Esophagus muscularis mucosa (tissue), 4 donors: ENCODE data around the gene SAMD4A.
A peak's percentile ranks its signal among the peaks of the same experiment; 100 is the strongest.

Source experiments
- EP300 ChIP-seq: sonication (generic); formaldehyde crosslinking; IDR thresholded peaks from one replicate; pipeline ENCODE4 v1.6.1; 2017; ENCODE audit warnings: antibody characterized with exemption
- POLR2A ChIP-seq: fragments of 450-650 bp; IDR thresholded peaks from one replicate; pipeline ENCODE4 v1.6.1; 2017; ENCODE audit warnings: antibody characterized with exemption, moderate library complexity, mild to moderate bottlenecking, low read depth
- POLR2AphosphoS5 ChIP-seq, 2 donors: sonication (generic); formaldehyde crosslinking; IDR thresholded peaks; one replicate each; pipeline ENCODE4 v1.6.1; 2017; ENCODE audit warnings: antibody characterized with exemption in 2 of 2
- TF ChIP-seq, protein P1 (sequence below), 3 experiments: fragments of 200-600 bp in 2 of 3; fragments of 450-650 bp in 1 of 3; sonication (generic) in 2 of 3; IDR thresholded peaks; one replicate each; pipeline ENCODE4 v1.5.1; 2017 to 2019; ENCODE audit warnings: antibody characterized with exemption in 3 of 3, mild to moderate bottlenecking in 2 of 3, moderate library complexity in 1 of 3

DNA sequence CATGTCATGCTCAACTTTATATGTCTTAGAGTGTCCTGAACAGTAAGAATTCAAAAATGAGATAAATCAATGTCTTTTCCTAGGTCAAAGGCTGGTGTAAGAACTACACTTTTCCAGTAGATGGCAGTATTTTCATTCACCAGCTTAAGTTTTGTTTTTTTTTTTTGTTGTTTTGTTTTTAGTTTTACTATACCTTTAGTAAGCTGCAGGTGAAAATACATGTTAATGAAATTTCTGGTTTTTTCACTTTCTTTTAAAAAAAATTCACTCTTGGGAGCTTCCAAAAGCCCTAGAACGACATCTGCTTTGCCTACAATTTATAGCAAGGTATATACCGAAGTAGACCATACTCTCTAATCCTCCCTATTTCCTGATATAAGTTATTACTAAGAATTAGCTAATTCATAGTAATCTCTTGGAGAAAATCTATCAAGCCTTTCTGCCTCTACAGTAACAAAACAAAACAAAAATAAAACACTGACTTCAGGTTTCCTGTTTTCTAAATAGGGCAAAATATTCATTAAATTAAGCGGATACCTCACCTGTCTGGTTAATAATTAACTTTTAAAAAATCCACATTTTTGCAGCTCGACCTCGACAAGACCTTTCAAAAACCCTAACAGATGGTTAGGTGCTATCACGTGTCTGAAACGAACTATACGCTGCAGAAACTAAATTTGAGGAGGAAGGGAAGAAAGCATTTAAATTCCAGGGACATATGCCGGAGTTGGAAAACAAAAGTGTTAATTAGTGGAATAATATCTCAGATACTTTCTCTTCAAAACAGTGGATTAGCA, 2.7 kb upstream of the SAMD4A start:
- no peak for TF ChIP-seq POLR2A
- TF ChIP-seq, protein P1, sequence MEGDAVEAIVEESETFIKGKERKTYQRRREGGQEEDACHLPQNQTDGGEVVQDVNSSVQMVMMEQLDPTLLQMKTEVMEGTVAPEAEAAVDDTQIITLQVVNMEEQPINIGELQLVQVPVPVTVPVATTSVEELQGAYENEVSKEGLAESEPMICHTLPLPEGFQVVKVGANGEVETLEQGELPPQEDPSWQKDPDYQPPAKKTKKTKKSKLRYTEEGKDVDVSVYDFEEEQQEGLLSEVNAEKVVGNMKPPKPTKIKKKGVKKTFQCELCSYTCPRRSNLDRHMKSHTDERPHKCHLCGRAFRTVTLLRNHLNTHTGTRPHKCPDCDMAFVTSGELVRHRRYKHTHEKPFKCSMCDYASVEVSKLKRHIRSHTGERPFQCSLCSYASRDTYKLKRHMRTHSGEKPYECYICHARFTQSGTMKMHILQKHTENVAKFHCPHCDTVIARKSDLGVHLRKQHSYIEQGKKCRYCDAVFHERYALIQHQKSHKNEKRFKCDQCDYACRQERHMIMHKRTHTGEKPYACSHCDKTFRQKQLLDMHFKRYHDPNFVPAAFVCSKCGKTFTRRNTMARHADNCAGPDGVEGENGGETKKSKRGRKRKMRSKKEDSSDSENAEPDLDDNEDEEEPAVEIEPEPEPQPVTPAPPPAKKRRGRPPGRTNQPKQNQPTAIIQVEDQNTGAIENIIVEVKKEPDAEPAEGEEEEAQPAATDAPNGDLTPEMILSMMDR (IDR thresholded peaks at IDR 0.05), result peak; percentile 82 to 91 (median 85)
- TF ChIP-seq EP300, result no peak
- no peak for TF ChIP-seq POLR2AphosphoS5 (IDR thresholded peaks at IDR 0.05)
